ENCODE measurements around the gene CRTAC1. TPM values are rescaled to one million over a fixed set of nuclear protein-coding genes. Genes with fewer than 3 reads are reported as not detected.

Gene CRTAC1
- total RNA-seq, 1 donor from 2014 or later: 0.30 TPM

DNA sequence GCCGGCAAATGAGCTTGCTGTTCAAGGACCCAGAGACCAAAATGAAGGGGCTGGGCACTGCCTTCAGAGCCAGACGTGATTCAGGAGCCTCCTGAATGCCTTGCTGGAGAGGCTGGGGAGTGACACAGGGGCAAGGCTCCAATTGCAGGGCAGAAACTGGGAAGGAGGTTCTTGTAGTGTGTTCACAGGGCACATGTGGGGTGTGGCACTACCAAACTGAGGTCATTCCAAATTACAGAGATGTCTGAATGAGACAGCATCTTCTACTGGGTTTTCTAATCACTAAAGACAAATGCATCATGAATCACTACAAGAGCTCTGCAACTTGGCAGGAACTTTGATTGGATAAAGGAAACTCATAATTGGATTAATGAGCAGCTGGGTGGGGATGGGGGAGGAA lies 17.8 kb downstream of the CRTAC1 start:
- H3K9me3 ChIP-seq (ENCODE audit: low read depth): no peaks in the 10 kb centered on the region
- H2AFZ ChIP-seq (replicated peaks): no peak overlapping the region
- no peak for DNase-seq (ENCODE audit: low spot score)
- H3F3A ChIP-seq (ENCODE audit: low read depth): no peaks in the 10 kb centered on the region
- H3K4me1 Mint-ChIP-seq: no peaks in the 10 kb centered on the region
- no peaks in the 10 kb centered on the region for H3K36me3 ChIP-seq
- H3K9ac ChIP-seq: no peak overlapping the region
- TF ChIP-seq CTCF (IDR thresholded peaks at IDR 0.05) (no peak), EZH2phosphoT487 (IDR thresholded peaks at IDR 0.05) (no peak), EZH2 (IDR thresholded peaks at IDR 0.05) (no peak)
- no peaks in the 10 kb centered on the region for H3K9me3 Mint-ChIP-seq
- peaks cover 4% of the 10 kb centered on the region for H3K4me1 ChIP-seq
- no peaks in the 10 kb centered on the region for H3K36me3 Mint-ChIP-seq
- no peak overlapping the region for H3K27ac Mint-ChIP-seq
- H3K4me2 ChIP-seq: no peak overlapping the region
- H3K27me3 ChIP-seq: peaks cover 3% of the 10 kb centered on the region
- H3K4me3 Mint-ChIP-seq: no peak overlapping the region
- peaks cover 5% of the 10 kb centered on the region for H3K27me3 Mint-ChIP-seq (ENCODE audit: insufficient read depth, low read depth)
- no peaks in the 10 kb centered on the region for H3K79me2 ChIP-seq (ENCODE audit: low read depth)
- no peaks in the 10 kb centered on the region for H4K20me1 ChIP-seq (ENCODE audit: low read depth)
- no peak overlapping the region for H3K27ac ChIP-seq
- H3K4me3 ChIP-seq: no peak overlapping the region

DNA sequence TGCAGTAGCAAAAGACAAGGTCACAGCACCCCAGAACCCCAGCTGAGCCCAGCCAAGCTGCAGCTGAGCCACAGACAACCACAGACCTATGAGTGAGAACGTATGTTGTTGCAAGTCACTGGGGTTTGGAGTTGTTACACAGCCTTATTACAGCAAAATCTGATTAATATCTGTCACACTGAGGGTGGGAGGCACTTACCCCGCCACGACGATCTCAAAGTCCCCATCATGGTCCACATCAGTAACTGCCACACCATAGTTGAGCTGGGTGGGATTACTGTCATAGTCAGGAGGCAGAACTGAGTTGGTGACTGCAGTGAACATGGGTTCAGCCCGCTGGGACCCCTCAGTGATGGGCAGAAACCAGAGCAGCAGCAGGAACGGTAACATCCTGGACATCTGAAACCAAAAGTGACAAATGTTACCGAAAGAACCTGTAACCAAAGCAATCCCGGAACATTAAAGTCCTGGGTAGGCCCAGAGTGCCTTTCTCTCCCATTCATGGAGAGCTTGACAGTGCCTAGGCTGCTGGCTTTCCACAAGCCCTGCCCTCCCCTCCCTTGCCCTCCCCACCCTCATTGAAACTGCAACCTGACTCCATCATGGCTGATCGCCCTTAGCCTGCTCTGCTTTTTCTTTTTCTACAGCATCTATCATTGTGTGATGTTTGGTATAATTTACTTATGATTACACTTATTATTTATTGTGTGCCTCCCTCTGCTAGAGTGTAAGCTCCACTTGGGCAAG lies 19.3 kb downstream of the CRTAC1 start:
- H2AFZ ChIP-seq (replicated peaks): no peak overlapping the region
- no peak overlapping the region for H3K4me3 Mint-ChIP-seq
- peaks cover 5% of the 10 kb centered on the region for H3K27me3 Mint-ChIP-seq (ENCODE audit: insufficient read depth, low read depth)
- H3K9me3 Mint-ChIP-seq: no peaks in the 10 kb centered on the region
- DNase-seq (ENCODE audit: low spot score): no peak
- H3K36me3 Mint-ChIP-seq: no peaks in the 10 kb centered on the region
- no peaks in the 10 kb centered on the region for H3K79me2 ChIP-seq (ENCODE audit: low read depth)
- no peak overlapping the region for H3K4me2 ChIP-seq
- no peaks in the 10 kb centered on the region for H3K9me3 ChIP-seq (ENCODE audit: low read depth)
- peaks cover 18% of the 10 kb centered on the region for H3K27me3 ChIP-seq
- TF ChIP-seq CTCF (IDR thresholded peaks at IDR 0.05) (no peak), EZH2 (IDR thresholded peaks at IDR 0.05) (no peak), EZH2phosphoT487 (IDR thresholded peaks at IDR 0.05) (no peak)
- H3K4me3 ChIP-seq: no peak overlapping the region
- H3K36me3 ChIP-seq: no peaks in the 10 kb centered on the region
- H3F3A ChIP-seq (ENCODE audit: low read depth): no peaks in the 10 kb centered on the region
- H4K20me1 ChIP-seq (ENCODE audit: low read depth): peaks cover 5% of the 10 kb centered on the region
- H3K9ac ChIP-seq: no peak overlapping the region
- no peak overlapping the region for H3K27ac ChIP-seq
- peaks cover 5% of the 10 kb centered on the region for H3K4me1 Mint-ChIP-seq
- H3K4me1 ChIP-seq: peaks cover 12% of the 10 kb centered on the region
- H3K27ac Mint-ChIP-seq: no peak overlapping the region

DNA sequence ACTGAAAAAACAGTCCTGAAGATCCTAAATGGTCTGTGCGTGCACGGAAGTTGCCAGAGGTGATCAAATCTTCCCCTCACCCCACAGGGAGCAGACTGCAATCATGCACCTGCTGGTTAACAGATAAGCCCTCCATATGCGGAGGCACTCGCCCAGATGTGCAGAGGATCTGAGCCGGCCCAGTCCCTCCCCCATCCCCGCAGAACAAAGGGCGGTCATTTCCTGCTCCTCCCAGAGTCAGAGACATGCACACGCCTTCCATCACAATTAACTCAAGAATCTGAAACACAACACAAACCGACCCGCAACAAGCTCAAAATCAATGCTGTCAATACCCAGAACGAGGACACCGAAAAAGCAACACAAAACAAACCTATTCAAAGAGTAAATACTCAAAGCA lies 24.2 kb downstream of the CRTAC1 start:
- peak; percentile 70 for DNase-seq (ENCODE audit: low spot score)
- Histone ChIP-seq H3F3A (ENCODE audit: low read depth) (peaks cover 5% of the 10 kb centered on the region), H3K36me3 (no peaks in the 10 kb centered on the region), H2AFZ (replicated peaks) (no peak overlapping the region), H3K4me2 (peak overlapping the region; percentile 52), H3K27ac (no peak overlapping the region), H3K9ac (no peak overlapping the region), H3K27me3 (peaks cover 26% of the 10 kb centered on the region), H4K20me1 (ENCODE audit: low read depth) (peaks cover 5% of the 10 kb centered on the region), H3K9me3 (ENCODE audit: low read depth) (no peaks in the 10 kb centered on the region), H3K79me2 (ENCODE audit: low read depth) (no peaks in the 10 kb centered on the region), H3K4me3 (peak overlapping the region; percentile 10), H3K4me1 (peaks cover 17% of the 10 kb centered on the region)
- Mint-ChIP-seq H3K9me3 (no peaks in the 10 kb centered on the region), H3K4me3 (peak overlapping the region; percentile 24), H3K27me3 (ENCODE audit: insufficient read depth, low read depth) (peaks cover 4% of the 10 kb centered on the region), H3K36me3 (no peaks in the 10 kb centered on the region), H3K27ac (no peak overlapping the region), H3K4me1 (peaks cover 8% of the 10 kb centered on the region)
- TF ChIP-seq CTCF (IDR thresholded peaks at IDR 0.05): no peak
- TF ChIP-seq EZH2 (IDR thresholded peaks at IDR 0.05): no peak
- TF ChIP-seq EZH2phosphoT487 (IDR thresholded peaks at IDR 0.05): no peak
